ENCODE data around the gene SLC38A4. TPM values are rescaled to one million over a fixed set of nuclear protein-coding genes. Genes with fewer than 3 reads are reported as not detected.

The SLC38A4 gene
- total and polyA plus RNA-seq, 2 experiments from 2014 or later, result 0.36 to 0.54 TPM

DNA sequence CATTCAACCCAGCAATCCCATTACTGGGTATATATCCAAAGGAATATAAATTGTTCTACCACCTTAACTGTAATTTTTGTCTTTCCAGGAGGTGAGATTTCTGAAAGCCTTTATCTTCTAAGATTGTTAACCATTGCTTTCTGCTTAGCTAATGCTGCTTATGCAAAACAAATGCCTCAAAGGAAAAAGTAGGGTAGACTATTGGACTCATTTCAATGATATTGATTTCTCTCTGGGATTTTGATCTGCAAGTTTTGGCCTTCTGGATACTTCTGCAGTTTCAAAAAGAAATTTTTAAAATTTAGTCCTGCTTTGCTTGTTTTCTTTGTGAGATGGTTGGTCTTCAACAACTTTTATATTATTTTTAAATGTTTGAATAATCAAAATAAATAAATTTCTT lies 108.6 kb downstream of the SLC38A4 start:
- H2AFZ ChIP-seq, result no peak overlapping the region
- in situ Hi-C loops (cut with MboI), result no loop called here
- no peaks in the 10 kb centered on the region for H3K27me3 ChIP-seq (replicated peaks; ENCODE audit: insufficient read depth)
- H3K9me2 ChIP-seq (ENCODE audit: insufficient read depth), result no peaks in the 10 kb centered on the region
- no peak overlapping the region for H3K4me3 ChIP-seq
- DNase-seq, result no peak
- no peak overlapping the region for H3K4me2 ChIP-seq (ENCODE audit: unreplicated experiment)
- TF ChIP-seq EZH2 (IDR thresholded peaks at IDR 0.05; ENCODE audit: insufficient read depth, poor library complexity, severe bottlenecking) (no peak), EZH2phosphoT487 (IDR thresholded peaks at IDR 0.05; ENCODE audit: insufficient read depth, low read depth) (no peak)
- H3K36me3 ChIP-seq (ENCODE audit: low read depth), result no peaks in the 10 kb centered on the region
- no peaks in the 10 kb centered on the region for H3K9me3 ChIP-seq (ENCODE audit: low read depth)
- no peaks in the 10 kb centered on the region for H4K20me1 ChIP-seq (ENCODE audit: insufficient read depth)
- no peak overlapping the region for H3K27ac ChIP-seq
- H3K79me2 ChIP-seq (ENCODE audit: insufficient read depth), result no peaks in the 10 kb centered on the region
- H3K4me1 ChIP-seq (ENCODE audit: insufficient read depth), result peaks cover 1% of the 10 kb centered on the region; the same call in 1 of the 2 replicates
- no peaks in the 10 kb centered on the region for H3F3A ChIP-seq (ENCODE audit: insufficient read depth)
- H3K9ac ChIP-seq, result no peak overlapping the region

Measured in GM23248 (cell line).